OCI-LY3 (cell line): ENCODE data around the gene PEX13.

Experiments
- H2AFZ ChIP-seq: fragments of 200-600, 300-600 bp; shearing (Covaris generic); 2 replicates; pipeline ENCODE4 v1.6.0; 2014; ENCODE audit warnings: antibody characterized with exemption, low read depth, low read length
- H3K27ac ChIP-seq: fragments of 200-600, 300-600 bp; sonication (generic); 2 replicates; pipeline ENCODE4 v1.5.1; 2014; ENCODE audit warnings: mild to moderate bottlenecking, low read length, moderate library complexity, mixed read lengths
- H3K27me3 ChIP-seq: fragments of 200-600, 300-600 bp; sonication (generic); 2 replicates; pipeline ENCODE4 v1.6.1; 2014; ENCODE audit warnings: low read depth, low read length, mixed read lengths
- H3K36me3 ChIP-seq: fragments of 200-600, 300-600 bp; sonication (generic); replicated peaks from 2 replicates; pipeline ENCODE3; 2014; ENCODE audit warnings: low read depth, low read length, mixed read lengths
- H3K4me1 ChIP-seq: fragments of 300-600, 200-600 bp; sonication (generic); 2 replicates; pipeline ENCODE4 v1.6.1; 2014; ENCODE audit warnings: low read length, mixed read lengths
- H3K4me2 ChIP-seq: fragments of 200-600, 300-600 bp; sonication (generic); 2 replicates; pipeline ENCODE4 v1.6.1; 2014; ENCODE audit warnings: low read length, mixed read lengths
- H3K4me3 ChIP-seq: fragments of 300-600, 200-600 bp; sonication (generic); 2 replicates; pipeline ENCODE4 v1.5.1; 2014; ENCODE audit warnings: antibody characterized with exemption, mild to moderate bottlenecking, low read length, moderate library complexity
- H3K79me2 ChIP-seq: fragments of 300-600, 200-600 bp; shearing (Covaris generic); 2 replicates; pipeline ENCODE4 v1.6.1; 2014; ENCODE audit warnings: mild to moderate bottlenecking, low read length, mixed read lengths
- H3K9ac ChIP-seq: fragments of 300-600, 200-600 bp; shearing (Covaris generic); 2 replicates; pipeline ENCODE4 v1.6.0; 2014; ENCODE audit warnings: mild to moderate bottlenecking, low read length, moderate library complexity
- H3K9me3 ChIP-seq: fragments of 200-600, 300-600 bp; shearing (Covaris generic); 2 replicates; pipeline ENCODE4 v1.6.1; 2014; ENCODE audit warnings: low read length, mixed read lengths; ENCODE audit not compliant: insufficient read depth
- H4K20me1 ChIP-seq: fragments of 200-600, 300-600 bp; sonication (generic); 2 replicates; pipeline ENCODE4 v1.6.1; 2016; ENCODE audit warnings: low read length, mixed read lengths; ENCODE audit not compliant: insufficient read depth
- CTCF ChIP-seq: fragments of 200-600, 300-600 bp; sonication (generic); IDR thresholded peaks from 2 replicates; pipeline ENCODE4 v1.5.1; 2014; ENCODE audit warnings: antibody characterized with exemption, low read length, low read depth
- EZH2phosphoT487 ChIP-seq: fragments of 200-600 bp; shearing (Covaris generic); IDR thresholded peaks from 2 replicates; pipeline ENCODE4 v1.6.1; 2018; ENCODE audit warnings: antibody characterized with exemption, mixed run types, low read depth

PEX13 gene

GRCh38 chr2:61042807-61043206 lies 25.3 kb downstream of the PEX13 start:
- H2AFZ ChIP-seq, result no peak overlapping the region
- no peak overlapping the region for H3K9ac ChIP-seq
- H3K9me3 ChIP-seq, result no peaks in the 10 kb centered on the region
- H3K27me3 ChIP-seq, result no peaks in the 10 kb centered on the region
- no peaks in the 10 kb centered on the region for H4K20me1 ChIP-seq
- peaks cover 16% of the 10 kb centered on the region for H3K36me3 ChIP-seq
- no peak overlapping the region for H3K4me2 ChIP-seq
- no peak overlapping the region for H3K27ac ChIP-seq
- no peak for TF ChIP-seq CTCF
- no peak for TF ChIP-seq EZH2phosphoT487
- H3K4me3 ChIP-seq, result no peak overlapping the region
- H3K4me1 ChIP-seq, result peaks cover 4% of the 10 kb centered on the region
- no peaks in the 10 kb centered on the region for H3K79me2 ChIP-seq

DNA sequence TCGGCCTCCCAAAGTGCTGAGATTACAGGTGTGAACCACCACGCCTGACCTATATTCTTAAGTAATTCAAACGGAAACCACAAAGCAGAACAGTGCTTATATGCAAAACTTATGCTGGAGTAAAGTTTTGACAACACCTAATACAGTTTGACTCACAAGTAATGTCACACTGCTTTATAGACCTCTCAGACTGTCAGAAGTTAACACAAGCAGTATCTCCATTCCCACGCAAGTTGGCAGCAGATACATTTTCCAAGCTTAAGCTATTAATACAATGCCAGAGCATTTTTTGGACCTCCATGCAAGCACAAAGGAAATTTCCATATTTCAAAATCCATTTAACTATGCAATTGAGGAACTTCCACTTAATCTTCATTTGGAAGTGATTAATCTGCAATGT lies 27.1 kb downstream of the PEX13 start:
- no peak overlapping the region for H3K4me2 ChIP-seq
- no peak overlapping the region for H3K9ac ChIP-seq
- no peak overlapping the region for H2AFZ ChIP-seq
- no peak overlapping the region for H3K27ac ChIP-seq
- TF ChIP-seq EZH2phosphoT487, result no peak
- TF ChIP-seq CTCF, result no peak
- no peaks in the 10 kb centered on the region for H4K20me1 ChIP-seq
- no peaks in the 10 kb centered on the region for H3K79me2 ChIP-seq
- peaks cover 4% of the 10 kb centered on the region for H3K4me1 ChIP-seq
- H3K27me3 ChIP-seq, result no peaks in the 10 kb centered on the region
- H3K36me3 ChIP-seq, result peaks cover 24% of the 10 kb centered on the region
- no peak overlapping the region for H3K4me3 ChIP-seq
- H3K9me3 ChIP-seq, result no peaks in the 10 kb centered on the region

DNA sequence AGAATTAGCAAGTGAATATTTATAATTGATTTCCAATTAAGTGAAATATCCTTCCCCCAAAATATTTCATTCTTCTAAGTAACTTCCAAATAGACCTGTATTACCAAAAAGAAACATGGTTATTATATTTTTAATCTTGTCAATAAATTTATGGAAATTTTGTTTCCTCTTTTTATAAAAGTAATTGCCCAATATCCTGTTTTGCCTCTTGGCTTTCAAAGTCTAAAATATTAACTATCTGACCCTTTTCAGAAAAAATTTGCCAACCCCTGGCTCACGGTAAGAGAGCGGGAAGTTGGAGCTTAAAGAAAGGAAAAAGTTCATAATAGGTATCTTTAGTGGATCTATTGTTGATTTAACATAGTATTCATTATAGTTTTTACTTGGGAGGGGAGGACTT lies 27.7 kb downstream of the PEX13 start:
- Histone ChIP-seq H3K9ac (no peak overlapping the region), H2AFZ (no peak overlapping the region), H3K27ac (no peak overlapping the region), H3K36me3 (peaks cover 24% of the 10 kb centered on the region), H3K79me2 (no peaks in the 10 kb centered on the region), H3K4me2 (no peak overlapping the region), H3K4me1 (peaks cover 4% of the 10 kb centered on the region), H4K20me1 (no peaks in the 10 kb centered on the region), H3K27me3 (no peaks in the 10 kb centered on the region), H3K9me3 (no peaks in the 10 kb centered on the region), H3K4me3 (no peak overlapping the region)
- no peak for TF ChIP-seq EZH2phosphoT487

GRCh38 chr2:61045999-61046398 lies 28.5 kb downstream of the PEX13 start:
- TF ChIP-seq EZH2phosphoT487 (no peak), CTCF (no peak)
- H3K9ac ChIP-seq, result no peak overlapping the region
- no peak overlapping the region for H3K4me3 ChIP-seq
- H3K79me2 ChIP-seq, result no peaks in the 10 kb centered on the region
- peaks cover 24% of the 10 kb centered on the region for H3K36me3 ChIP-seq
- H4K20me1 ChIP-seq, result no peaks in the 10 kb centered on the region
- H3K9me3 ChIP-seq, result no peaks in the 10 kb centered on the region
- no peak overlapping the region for H3K27ac ChIP-seq
- H2AFZ ChIP-seq, result no peak overlapping the region
- H3K27me3 ChIP-seq, result no peaks in the 10 kb centered on the region
- H3K4me1 ChIP-seq, result peaks cover 4% of the 10 kb centered on the region
- H3K4me2 ChIP-seq, result no peak overlapping the region

DNA sequence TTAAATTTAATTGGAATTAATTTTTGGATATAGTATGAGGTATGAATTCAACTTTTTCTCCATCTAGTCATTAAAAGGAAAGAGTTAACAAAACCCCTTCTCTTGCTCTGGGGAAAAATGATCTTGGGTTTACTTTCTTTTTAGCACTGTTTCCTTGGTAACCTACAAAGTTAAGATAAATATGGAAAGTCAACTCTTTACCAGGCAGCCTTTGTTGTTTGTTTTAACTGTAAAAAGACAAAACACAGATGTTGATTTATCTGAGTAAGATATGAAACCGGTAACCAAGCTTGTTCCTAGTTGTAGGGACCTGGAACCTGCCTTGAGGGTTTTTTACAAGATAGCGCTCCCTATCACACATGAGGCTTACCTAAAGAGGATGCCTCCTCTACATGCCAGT lies 38.0 kb downstream of the PEX13 start:
- Histone ChIP-seq H3K4me1 (no peaks in the 10 kb centered on the region), H3K27ac (no peak overlapping the region), H3K4me2 (no peak overlapping the region)

More for the DNA sequence above, 38.0 kb downstream of the PEX13 start:
- H3K9me3 ChIP-seq, result no peaks in the 10 kb centered on the region
- no peaks in the 10 kb centered on the region for H3K79me2 ChIP-seq
- H4K20me1 ChIP-seq, result no peaks in the 10 kb centered on the region
- peaks cover 13% of the 10 kb centered on the region for H3K36me3 ChIP-seq
- no peaks in the 10 kb centered on the region for H3K27me3 ChIP-seq
- TF ChIP-seq EZH2phosphoT487 (no peak), CTCF (no peak)
- no peak overlapping the region for H3K9ac ChIP-seq
- no peak overlapping the region for H3K4me3 ChIP-seq
- no peak overlapping the region for H2AFZ ChIP-seq
